Measurements from ENCODE around the gene RPGR. TPM values are rescaled to one million over a fixed set of nuclear protein-coding genes. Genes with fewer than 3 reads are reported as not detected.

Gene RPGR
- total RNA-seq, 1 experiment from 2014 or later = 10.4 TPM

DNA sequence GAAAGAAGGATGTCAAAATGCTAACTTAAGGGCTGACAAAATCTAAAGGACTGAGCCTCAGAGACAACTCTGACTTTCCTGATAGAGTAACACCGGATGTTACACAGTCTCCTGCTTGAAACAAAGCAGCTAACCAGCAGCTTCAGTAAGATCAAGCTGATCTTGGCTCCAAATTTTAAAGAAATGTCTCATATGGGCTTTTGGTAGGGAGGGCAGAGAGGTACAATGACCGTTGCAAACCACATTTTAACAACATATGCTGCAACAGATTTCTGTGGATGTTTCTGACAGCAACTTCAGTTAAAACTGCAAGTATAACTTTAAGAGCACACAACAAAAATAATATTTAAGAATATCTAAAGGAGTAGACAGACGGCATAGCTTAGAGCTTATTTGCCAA lies 9.1 kb downstream of the RPGR start:
- Histone ChIP-seq H3K4me3 (replicated peaks in 1 of 2; ENCODE audit: low read depth in 1 of 2, low read length in 2 of 2) (no peak overlapping the region), H3K9me3 (ENCODE audit: control insufficient read depth in 1 of 2, insufficient read depth in 1 of 2, low read depth in 1 of 2, low read length in 2 of 2) (no peaks in the 10 kb centered on the region), H3K79me2 (ENCODE audit: insufficient read depth, low read length) (no peaks in the 10 kb centered on the region), H3K4me2 (ENCODE audit: low read length) (no peak overlapping the region), H3K9ac (ENCODE audit: low read length) (no peak overlapping the region), H3K27me3 (ENCODE audit: insufficient read depth, low read length) (no peaks in the 10 kb centered on the region), H3K4me1 (ENCODE audit: control insufficient read depth in 1 of 2, insufficient read depth in 2 of 2, low read length in 2 of 2) (peaks cover 0 to 4% of the 10 kb centered on the region in 2 experiments; a peak in 2 of 4 replicates), H3K9me2 (ENCODE audit: insufficient read depth) (no peaks in the 10 kb centered on the region), H4K20me1 (ENCODE audit: insufficient read depth) (no peaks in the 10 kb centered on the region), H3K36me3 (ENCODE audit: control insufficient read depth in 1 of 2, insufficient read depth in 2 of 2, low read length in 2 of 2) (no peaks in the 10 kb centered on the region), H2AFZ (ENCODE audit: low read depth, low read length, poor library complexity, severe bottlenecking) (no peak overlapping the region), H3K27ac (ENCODE audit: low read depth, low read length) (no peak overlapping the region)
- ChIA-PET RAD21 (ENCODE audit: low non-redundant PET in 1 of 2, low total read pairs in 2 of 2, uncharacterized antibody in 2 of 2, unreplicated experiment in 2 of 2) (no interaction called here), POLR2A (no interaction called here), CTCF (no interaction called here)
- TF ChIP-seq RAD21 (IDR thresholded peaks at IDR 0.05; ENCODE audit: low read depth) (no peak), YY1 (IDR thresholded peaks at IDR 0.05; ENCODE audit: extremely low read depth, insufficient replicate concordance, low read depth, low read length) (no peak), SRF (IDR thresholded peaks at IDR 0.05; ENCODE audit: low read depth) (no peak), ZFX (IDR thresholded peaks at IDR 0.05) (no peak), POLR2A (IDR thresholded peaks at IDR 0.05; ENCODE audit: borderline replicate concordance, extremely low read depth, insufficient read depth, insufficient read length) (no peak)
- DNase-seq (ENCODE audit: low read depth, low spot score) (no peak), ATAC-seq (no peak)
- BruUV-seq (replicated peaks) = no TSS peak
- intact Hi-C loops (cut with micrococcal nuclease) = no loop called here

DNA sequence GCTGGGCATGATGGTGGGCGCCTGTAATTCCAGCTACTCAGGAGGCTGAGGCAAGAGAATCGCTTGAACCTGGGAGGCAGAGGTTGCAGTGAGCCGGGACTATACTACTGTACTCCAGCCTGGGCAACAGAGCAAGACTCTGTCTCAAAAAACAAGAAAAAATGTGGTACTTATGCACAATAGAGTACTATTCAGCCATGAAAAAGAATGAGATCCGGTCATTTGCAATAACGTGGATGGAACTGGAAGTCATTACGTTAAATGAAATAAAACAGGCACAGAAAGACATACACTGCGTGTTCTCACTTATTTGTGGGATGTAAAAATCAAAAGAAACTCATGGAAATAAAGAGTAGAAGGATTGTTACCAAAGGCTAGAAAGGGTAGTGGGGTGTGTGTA lies 12.1 kb downstream of the RPGR start:
- Histone ChIP-seq H3K27me3 (ENCODE audit: insufficient read depth, low read length) (no peaks in the 10 kb centered on the region), H3K9ac (ENCODE audit: low read length) (no peak overlapping the region), H4K20me1 (ENCODE audit: insufficient read depth) (no peaks in the 10 kb centered on the region), H3K36me3 (ENCODE audit: control insufficient read depth in 1 of 2, insufficient read depth in 2 of 2, low read length in 2 of 2) (no peaks in the 10 kb centered on the region), H3K27ac (ENCODE audit: low read depth, low read length) (no peak overlapping the region), H3K79me2 (ENCODE audit: insufficient read depth, low read length) (no peaks in the 10 kb centered on the region), H3K4me3 (replicated peaks in 1 of 2; ENCODE audit: low read depth in 1 of 2, low read length in 2 of 2) (no peak overlapping the region), H3K9me3 (ENCODE audit: control insufficient read depth in 1 of 2, insufficient read depth in 1 of 2, low read depth in 1 of 2, low read length in 2 of 2) (no peaks in the 10 kb centered on the region), H3K9me2 (ENCODE audit: insufficient read depth) (no peaks in the 10 kb centered on the region), H3K4me2 (ENCODE audit: low read length) (no peak overlapping the region), H3K4me1 (ENCODE audit: control insufficient read depth in 1 of 2, insufficient read depth in 2 of 2, low read length in 2 of 2) (peaks cover 0 to 21% of the 10 kb centered on the region in 2 experiments; a peak in 2 of 4 replicates), H2AFZ (ENCODE audit: low read depth, low read length, poor library complexity, severe bottlenecking) (no peak overlapping the region)
- RAD21 ChIA-PET (ENCODE audit: low non-redundant PET in 1 of 2, low total read pairs in 2 of 2, uncharacterized antibody in 2 of 2, unreplicated experiment in 2 of 2) = no interaction called here
- no TSS peak for BruUV-seq (replicated peaks)
- no peak for ATAC-seq
- CTCF ChIA-PET = no interaction called here
- POLR2A ChIA-PET = no interaction called here
- intact Hi-C loops (cut with micrococcal nuclease) = no loop called here
- DNase-seq (ENCODE audit: low read depth, low spot score) = no peak
- TF ChIP-seq EZH2 (IDR thresholded peaks at IDR 0.05) (no peak), SRF (IDR thresholded peaks at IDR 0.05; ENCODE audit: low read depth) (no peak), ELF1 (IDR thresholded peaks at IDR 0.05; ENCODE audit: borderline replicate concordance, low read depth) (no peak), TCF7L2 (IDR thresholded peaks at IDR 0.05; ENCODE audit: borderline replicate concordance, extremely low read depth, insufficient read depth, insufficient read length) (no peak), POLR2A (IDR thresholded peaks at IDR 0.05; ENCODE audit: borderline replicate concordance, extremely low read depth, insufficient read depth, insufficient read length) (no peak), ZFX (IDR thresholded peaks at IDR 0.05) (no peak), CBX3 (IDR thresholded peaks at IDR 0.05; ENCODE audit: low read depth) (no peak), FOSL1 (IDR thresholded peaks at IDR 0.05; ENCODE audit: low read depth) (no peak), JUND (IDR thresholded peaks at IDR 0.05) (no peak), EGR1 (IDR thresholded peaks at IDR 0.05; ENCODE audit: low read depth) (no peak), YY1 (IDR thresholded peaks at IDR 0.05; ENCODE audit: extremely low read depth, insufficient replicate concordance, low read depth, low read length) (no peak), ZNF274 (IDR thresholded peaks at IDR 0.05; ENCODE audit: low read depth, low read length) (no peak), CEBPB (IDR thresholded peaks at IDR 0.05; ENCODE audit: low read depth) (no peak), RAD21 (IDR thresholded peaks at IDR 0.05; ENCODE audit: low read depth) (no peak)
- TF ChIP-seq, protein P1, sequence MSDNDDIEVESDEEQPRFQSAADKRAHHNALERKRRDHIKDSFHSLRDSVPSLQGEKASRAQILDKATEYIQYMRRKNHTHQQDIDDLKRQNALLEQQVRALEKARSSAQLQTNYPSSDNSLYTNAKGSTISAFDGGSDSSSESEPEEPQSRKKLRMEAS (IDR thresholded peaks at IDR 0.05) = no peak
- TF ChIP-seq, protein P2, sequence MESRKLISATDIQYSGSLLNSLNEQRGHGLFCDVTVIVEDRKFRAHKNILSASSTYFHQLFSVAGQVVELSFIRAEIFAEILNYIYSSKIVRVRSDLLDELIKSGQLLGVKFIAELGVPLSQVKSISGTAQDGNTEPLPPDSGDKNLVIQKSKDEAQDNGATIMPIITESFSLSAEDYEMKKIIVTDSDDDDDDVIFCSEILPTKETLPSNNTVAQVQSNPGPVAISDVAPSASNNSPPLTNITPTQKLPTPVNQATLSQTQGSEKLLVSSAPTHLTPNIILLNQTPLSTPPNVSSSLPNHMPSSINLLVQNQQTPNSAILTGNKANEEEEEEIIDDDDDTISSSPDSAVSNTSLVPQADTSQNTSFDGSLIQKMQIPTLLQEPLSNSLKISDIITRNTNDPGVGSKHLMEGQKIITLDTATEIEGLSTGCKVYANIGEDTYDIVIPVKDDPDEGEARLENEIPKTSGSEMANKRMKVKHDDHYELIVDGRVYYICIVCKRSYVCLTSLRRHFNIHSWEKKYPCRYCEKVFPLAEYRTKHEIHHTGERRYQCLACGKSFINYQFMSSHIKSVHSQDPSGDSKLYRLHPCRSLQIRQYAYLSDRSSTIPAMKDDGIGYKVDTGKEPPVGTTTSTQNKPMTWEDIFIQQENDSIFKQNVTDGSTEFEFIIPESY (IDR thresholded peaks at IDR 0.05; ENCODE audit: extremely low read depth, insufficient replicate concordance, low read length) = no peak
- TF ChIP-seq, protein P3, sequence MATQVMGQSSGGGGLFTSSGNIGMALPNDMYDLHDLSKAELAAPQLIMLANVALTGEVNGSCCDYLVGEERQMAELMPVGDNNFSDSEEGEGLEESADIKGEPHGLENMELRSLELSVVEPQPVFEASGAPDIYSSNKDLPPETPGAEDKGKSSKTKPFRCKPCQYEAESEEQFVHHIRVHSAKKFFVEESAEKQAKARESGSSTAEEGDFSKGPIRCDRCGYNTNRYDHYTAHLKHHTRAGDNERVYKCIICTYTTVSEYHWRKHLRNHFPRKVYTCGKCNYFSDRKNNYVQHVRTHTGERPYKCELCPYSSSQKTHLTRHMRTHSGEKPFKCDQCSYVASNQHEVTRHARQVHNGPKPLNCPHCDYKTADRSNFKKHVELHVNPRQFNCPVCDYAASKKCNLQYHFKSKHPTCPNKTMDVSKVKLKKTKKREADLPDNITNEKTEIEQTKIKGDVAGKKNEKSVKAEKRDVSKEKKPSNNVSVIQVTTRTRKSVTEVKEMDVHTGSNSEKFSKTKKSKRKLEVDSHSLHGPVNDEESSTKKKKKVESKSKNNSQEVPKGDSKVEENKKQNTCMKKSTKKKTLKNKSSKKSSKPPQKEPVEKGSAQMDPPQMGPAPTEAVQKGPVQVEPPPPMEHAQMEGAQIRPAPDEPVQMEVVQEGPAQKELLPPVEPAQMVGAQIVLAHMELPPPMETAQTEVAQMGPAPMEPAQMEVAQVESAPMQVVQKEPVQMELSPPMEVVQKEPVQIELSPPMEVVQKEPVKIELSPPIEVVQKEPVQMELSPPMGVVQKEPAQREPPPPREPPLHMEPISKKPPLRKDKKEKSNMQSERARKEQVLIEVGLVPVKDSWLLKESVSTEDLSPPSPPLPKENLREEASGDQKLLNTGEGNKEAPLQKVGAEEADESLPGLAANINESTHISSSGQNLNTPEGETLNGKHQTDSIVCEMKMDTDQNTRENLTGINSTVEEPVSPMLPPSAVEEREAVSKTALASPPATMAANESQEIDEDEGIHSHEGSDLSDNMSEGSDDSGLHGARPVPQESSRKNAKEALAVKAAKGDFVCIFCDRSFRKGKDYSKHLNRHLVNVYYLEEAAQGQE (IDR thresholded peaks at IDR 0.05; ENCODE audit: low read depth) = no peak
